T47D (cell line): ENCODE data around the gene MEIG1.
"Not testable (repeated sequence)": the region's sequence is repeated elsewhere in the genome, so short reads cannot be mapped to it uniquely, and the experiment has no call there.

ENCODE experiments used
- DNase-seq, 2 experiments: peaks; one replicate each; pipeline versions ENCODE4 v3.0.0 to v3.0.0-alpha.2; 2011 to 2012; ENCODE audit warnings: low read depth in 1 of 2, low spot score in 1 of 2
- JUND ChIP-seq: IDR thresholded peaks from 2 replicates; pipeline ENCODE4 v1.6.1; 2012; ENCODE audit warnings: low read depth
- in situ Hi-C: cut with HindIII; loops from 2 replicates; pipeline ENCODE4 v1.10.0; 2016; ENCODE audit warnings: low sequenced_read_pairs, low pct_unique_long_range_greater_than_20kb

MEIG1 gene

DNA sequence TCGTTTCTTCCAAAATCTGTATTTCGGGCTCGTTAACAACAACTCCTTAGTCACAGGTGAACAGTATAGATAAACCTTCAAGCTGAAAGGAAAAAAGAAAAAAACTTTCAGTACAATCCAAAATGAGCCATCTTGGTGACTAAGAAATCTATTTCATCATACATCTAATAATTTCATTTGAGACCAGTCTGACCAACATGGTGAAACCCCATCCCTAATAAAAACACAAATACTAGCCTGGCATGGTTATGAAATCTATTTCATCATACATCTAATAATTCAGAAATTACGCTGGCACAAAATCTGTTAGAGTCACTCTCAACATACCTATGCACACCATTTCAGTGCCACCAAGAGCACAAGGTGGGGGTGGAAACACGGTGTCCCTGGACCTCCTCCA, 14.1 kb upstream of the MEIG1 start:
- in situ Hi-C loops: no loop called here
- DNase-seq: no peak
- no peak for TF ChIP-seq JUND

DNA sequence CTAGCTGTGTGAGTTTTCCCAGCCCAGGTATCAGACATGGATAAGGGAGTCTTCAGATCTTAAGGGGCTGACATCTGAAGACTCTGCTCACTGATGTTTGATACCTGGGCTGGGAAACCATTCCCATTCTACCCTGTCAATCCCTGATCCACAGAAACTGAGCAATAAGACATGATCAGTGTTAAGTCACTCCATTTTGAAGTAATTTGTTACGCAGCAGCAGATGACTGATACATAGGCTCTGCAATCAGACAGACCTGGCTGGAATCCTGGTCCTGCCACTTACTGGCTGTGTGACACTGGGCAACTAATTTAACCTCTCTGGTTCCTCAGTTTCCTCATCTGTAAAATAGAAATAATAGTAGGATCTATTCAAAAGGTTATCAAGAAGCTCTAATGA, 11.9 kb upstream of the MEIG1 start:
- in situ Hi-C loops: no loop called here
- TF ChIP-seq JUND: no peak
- no peak for DNase-seq

- no peak for DNase-seq
- TF ChIP-seq JUND: no peak
- in situ Hi-C loops: no loop called here
Measured at GRCh38 chr10:14949291-14949690, 9.9 kb upstream of the MEIG1 start.

- in situ Hi-C loops: no loop called here
- no peak for DNase-seq
- TF ChIP-seq JUND: no peak
Measured at GRCh38 chr10:14952851-14953423, 6.3 kb upstream of the MEIG1 start.

GRCh38 chr10:14953424-14954000, 5.7 kb upstream of the MEIG1 start:
- in situ Hi-C loops: no loop called here
- DNase-seq: peak; percentile 41 to 65
- TF ChIP-seq JUND: no peak

DNA sequence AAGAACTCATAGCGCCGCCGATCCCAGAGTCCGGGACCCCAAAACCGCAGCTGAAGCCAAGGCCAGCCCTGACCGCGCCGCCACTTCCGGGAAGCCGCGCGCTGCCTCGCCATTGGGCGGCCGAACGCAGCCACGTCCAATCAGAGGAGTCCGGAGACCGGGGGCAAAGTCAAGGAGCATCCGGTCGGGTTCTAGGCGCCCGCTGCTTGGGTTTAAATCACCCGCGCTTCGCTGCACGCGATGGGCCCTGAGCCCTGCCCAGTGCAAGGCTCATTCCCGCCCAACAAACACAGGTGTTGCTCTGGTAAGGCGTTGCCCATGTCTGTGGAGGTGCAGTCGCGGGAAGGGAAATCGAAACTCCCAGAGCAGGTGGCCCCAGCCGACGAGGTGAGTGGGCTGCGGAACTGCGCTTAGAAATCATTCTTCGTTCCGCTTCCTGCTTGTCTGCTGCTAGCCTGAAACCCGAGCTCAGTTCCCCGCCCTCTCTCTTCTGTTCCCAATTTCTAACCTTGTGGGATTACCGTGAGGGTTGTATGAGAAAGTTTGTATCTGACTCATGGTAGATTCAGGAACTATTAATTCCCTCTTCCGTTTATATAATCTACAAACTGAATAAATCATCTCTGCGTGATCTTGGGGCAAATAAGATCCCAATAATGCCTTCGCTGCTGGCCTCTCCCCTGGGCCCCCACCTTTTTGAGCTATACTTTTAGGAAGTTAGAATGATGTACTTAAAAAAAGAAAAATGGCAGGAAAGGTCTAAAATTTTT, 5.0 kb upstream of the MEIG1 start, which contains the start of gene DCLRE1C:
DCLRE1C (minus strand) TSS at position 96 of the 770 bp plus-strand sequence; CDS start at position 10, 86 bp downstream.
- peak; percentile 96 to 97 for DNase-seq
- no peak for TF ChIP-seq JUND
- in situ Hi-C loops: no loop called here

DNA sequence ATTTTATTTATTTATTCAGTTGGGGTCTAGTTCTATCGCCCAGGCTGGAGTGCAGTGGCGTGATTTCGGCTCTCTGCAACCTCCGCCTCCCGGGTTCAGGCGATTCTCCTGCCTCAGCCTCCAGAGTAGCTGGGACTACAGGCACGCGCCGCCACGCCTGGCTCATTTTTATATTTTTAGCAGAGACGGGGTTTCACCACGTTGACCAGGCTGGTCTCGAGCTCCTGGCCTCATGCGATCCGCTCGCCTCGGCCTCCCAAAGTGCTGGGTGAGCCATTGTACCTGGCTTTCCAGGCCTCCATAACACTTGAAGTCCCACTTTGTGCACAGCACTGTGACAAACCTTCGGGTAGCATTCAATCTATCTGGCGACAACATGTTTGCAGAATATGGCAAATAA, 4.3 kb upstream of the MEIG1 start:
- TF ChIP-seq JUND: no peak

DNA sequence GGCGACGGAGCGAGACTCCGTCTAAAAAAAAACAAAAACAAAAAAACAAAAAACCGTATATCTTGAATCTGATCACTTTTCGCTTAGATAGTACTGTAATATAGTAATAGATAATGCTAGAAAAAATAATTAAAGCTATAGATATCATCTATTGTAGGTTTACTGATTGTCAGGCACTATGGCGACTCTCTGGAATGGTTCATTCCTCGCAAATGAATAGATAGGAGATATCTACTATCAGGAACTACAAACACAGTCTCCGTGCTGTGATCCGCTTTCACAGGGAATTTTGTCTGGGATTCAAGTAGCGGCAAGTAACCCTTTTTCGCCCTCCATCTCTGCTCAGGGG, 342 bp upstream of the MEIG1 start:
- DNase-seq: no peak
- in situ Hi-C loops: no loop called here
- no peak for TF ChIP-seq JUND

More for the DNA sequence above, 4.3 kb upstream of the MEIG1 start:
- no peak for DNase-seq
- in situ Hi-C loops: no loop called here

DNA sequence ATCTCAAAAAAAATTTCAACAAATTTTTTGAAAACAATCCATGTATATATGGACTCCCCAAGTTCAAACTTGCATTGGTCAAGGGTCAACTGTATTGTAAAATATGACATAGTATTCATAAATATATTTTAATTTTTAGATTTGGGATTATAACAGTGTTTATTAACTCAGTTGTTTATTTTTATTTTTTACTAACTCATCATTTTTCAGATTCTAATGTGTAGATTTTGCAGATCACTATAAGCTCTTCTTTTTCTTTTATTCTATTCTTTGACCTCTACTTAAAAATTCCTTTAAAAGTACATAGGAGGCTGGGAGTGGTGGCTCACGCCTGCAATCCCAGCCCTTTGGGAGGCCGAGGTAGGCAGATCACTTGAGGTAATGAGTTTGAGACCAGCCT, 8.7 kb downstream of the MEIG1 start:
- DNase-seq: no peak
- in situ Hi-C loops: no loop called here
- no peak for TF ChIP-seq JUND

DNA sequence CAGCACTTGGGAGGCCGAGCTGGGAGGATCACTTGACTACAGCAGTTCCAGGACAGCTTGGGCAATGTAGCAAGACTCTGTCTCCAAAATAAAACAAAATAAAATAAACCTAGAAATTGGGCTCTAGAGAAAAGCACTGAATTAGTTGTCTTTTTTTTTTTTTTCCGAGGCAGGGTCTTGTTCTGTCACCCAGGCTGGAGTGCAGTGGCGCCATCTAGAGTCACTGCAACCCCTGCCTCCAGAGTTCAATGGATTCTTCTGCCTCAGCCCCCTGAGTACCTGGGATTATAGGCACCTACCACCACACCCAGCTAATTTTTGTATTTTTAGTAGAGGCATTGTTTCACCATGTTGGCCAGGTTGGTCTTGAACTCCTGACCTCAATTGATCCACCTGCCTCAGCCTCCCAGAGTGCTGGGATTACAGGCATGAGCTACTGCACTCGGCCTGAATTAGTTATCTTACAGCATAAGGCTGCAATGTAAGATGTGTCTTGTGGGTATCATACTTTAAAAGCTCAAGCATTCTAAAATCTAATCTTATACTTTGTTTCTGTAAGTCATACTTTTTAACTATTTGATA, 12.8 kb downstream of the MEIG1 start:
- in situ Hi-C loops: no loop called here
- no peak for DNase-seq
- no peak for TF ChIP-seq JUND

GRCh38 chr10:14974153-14974998, 15.2 kb downstream of the MEIG1 start:
- in situ Hi-C loops, DNase-seq: not testable (repeated sequence)

DNA sequence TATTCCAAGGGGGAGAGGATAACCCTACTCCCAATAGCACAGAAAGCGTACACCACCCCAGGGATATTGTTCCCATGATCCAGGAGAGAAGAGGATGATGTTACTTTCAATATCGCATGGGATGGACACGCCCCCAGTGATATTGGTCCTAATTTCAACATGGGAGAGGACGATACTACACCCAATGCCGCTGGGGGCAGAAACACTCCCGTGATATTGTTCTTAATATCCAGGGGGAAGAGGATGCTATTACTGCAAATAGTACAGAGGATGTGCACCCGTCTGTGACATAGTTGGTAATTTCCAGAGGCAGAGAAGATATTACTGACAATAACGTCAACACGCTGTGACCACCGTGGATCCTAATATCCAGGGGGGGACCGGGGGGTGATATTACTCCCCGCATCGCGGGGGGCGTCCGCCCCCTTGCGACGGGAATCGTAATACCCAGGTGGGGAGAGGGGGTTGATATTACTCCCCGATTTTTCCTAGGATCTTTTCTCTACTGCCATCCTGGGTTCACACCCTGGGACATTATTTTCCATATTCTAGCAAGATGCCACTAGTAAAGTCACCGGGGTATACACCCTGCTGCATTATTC, 16.6 kb downstream of the MEIG1 start:
- in situ Hi-C loops: no loop called here
- no peak for DNase-seq
- TF ChIP-seq JUND: no peak
